HepG2 (cell line): ENCODE results near the gene UBALD1. TPM values are rescaled to one million over a fixed set of nuclear protein-coding genes. Genes with fewer than 3 reads are reported as not detected.

Source experiments
- AGO2 ChIP-seq: fragments of 200-400 bp; formaldehyde crosslinking; optimal IDR thresholded peaks from 2 replicates; pipeline ENCODE3; 2017; ENCODE audit warnings: mild to moderate bottlenecking, low read depth, low read length, moderate library complexity
- ARNT2 ChIP-seq: sonication (generic); formaldehyde crosslinking; IDR thresholded peaks from 2 replicates; pipeline ENCODE4 v1.8.0; 2022; ENCODE audit warnings: mild to moderate bottlenecking, low read depth, missing genetic modification reagents, moderate library complexity
- ATRX ChIP-seq: sonication (generic); formaldehyde crosslinking; IDR thresholded peaks from 2 replicates; pipeline ENCODE4 v1.4.0; 2020; ENCODE audit warnings: missing genetic modification reagents, borderline replicate concordance
- CENPT ChIP-seq: sonication (generic); formaldehyde crosslinking; IDR thresholded peaks from 2 replicates; pipeline ENCODE4 v1.8.0; 2022; ENCODE audit warnings: low read depth, mild to moderate bottlenecking, moderate library complexity, missing genetic modification reagents
- CHD4 ChIP-seq: fragments of 200-600 bp; sonication (generic); IDR thresholded peaks from 2 replicates; pipeline ENCODE4 v1.7.0; 2017; ENCODE audit warnings: mild to moderate bottlenecking, low read length, borderline replicate concordance
- ELF3 ChIP-seq: IDR thresholded peaks from 2 replicates; pipeline ENCODE4 v1.6.1; 2016; ENCODE audit warnings: missing genetic modification reagents, missing compliant biosample characterization
- FLYWCH1 ChIP-seq: sonication (generic); formaldehyde crosslinking; IDR thresholded peaks from 2 replicates; pipeline ENCODE4 v1.8.1; 2023; ENCODE audit warnings: mild to moderate bottlenecking, missing genetic modification reagents
- HDAC6 ChIP-seq: fragments of 200-600 bp; sonication (generic); IDR thresholded peaks from 2 replicates; pipeline ENCODE4 v1.7.0; 2017; ENCODE audit warnings: mild to moderate bottlenecking, antibody characterized with exemption, low read length, low read depth
- HNF1B ChIP-seq: sonication (generic); formaldehyde crosslinking; IDR thresholded peaks from 2 replicates; pipeline ENCODE4 v1.5.1; 2020; ENCODE audit warnings: mild to moderate bottlenecking, moderate library complexity, missing genetic modification reagents
- KMT2B ChIP-seq: IDR thresholded peaks from 2 replicates; pipeline ENCODE4 v1.6.1; 2016; ENCODE audit warnings: missing genetic modification reagents, missing compliant biosample characterization
- MAFG ChIP-seq: sonication (generic); formaldehyde crosslinking; IDR thresholded peaks from 2 replicates; pipeline ENCODE4 v1.5.1; 2020; ENCODE audit warnings: mild to moderate bottlenecking, missing genetic modification reagents
- NAIF1 ChIP-seq: sonication (generic); formaldehyde crosslinking; IDR thresholded peaks from 2 replicates; pipeline ENCODE4 v1.5.0; 2020; ENCODE audit warnings: mild to moderate bottlenecking, missing genetic modification reagents, borderline replicate concordance
- PBX2 ChIP-seq: IDR thresholded peaks from 2 replicates; pipeline ENCODE4 v1.6.1; 2016; ENCODE audit warnings: control low read depth
- SRSF4 ChIP-seq: fragments of 200-400 bp; formaldehyde crosslinking; IDR thresholded peaks from one replicate; pipeline ENCODE4 v1.6.1; 2018; ENCODE audit warnings: mild to moderate bottlenecking, low read depth, low read length, moderate library complexity; ENCODE audit not compliant: poor library complexity, severe bottlenecking
- STAG1 ChIP-seq: sonication (generic); formaldehyde crosslinking; IDR thresholded peaks from 2 replicates; pipeline ENCODE4 v1.4.0; 2020; ENCODE audit warnings: missing genetic modification reagents
- ZNF121 ChIP-seq: sonication (generic); formaldehyde crosslinking; IDR thresholded peaks from 2 replicates; pipeline ENCODE4 v1.5.0; 2020; ENCODE audit warnings: mild to moderate bottlenecking, missing genetic modification reagents
- ZNF230 ChIP-seq: sonication (generic); formaldehyde crosslinking; IDR thresholded peaks from 2 replicates; pipeline ENCODE4 v1.4.0; 2020; ENCODE audit warnings: mild to moderate bottlenecking, missing genetic modification reagents
- ZNF264 ChIP-seq: sonication (generic); formaldehyde crosslinking; IDR thresholded peaks from 2 replicates; pipeline ENCODE4 v1.4.0; 2020; ENCODE audit warnings: missing genetic modification reagents
- ZNF44 ChIP-seq: sonication (generic); formaldehyde crosslinking; IDR thresholded peaks from 2 replicates; pipeline ENCODE4 v1.5.1; 2020; ENCODE audit warnings: mild to moderate bottlenecking, missing genetic modification reagents
- ZNF629 ChIP-seq: sonication (generic); formaldehyde crosslinking; conservative IDR thresholded peaks from 2 replicates; pipeline ENCODE4 v1.5.0; 2020; ENCODE audit warnings: missing genetic modification reagents
- polyA plus RNA-seq, 8 experiments: library from polyadenylated mRNA; depleted of rRNA in 3 of 8; stranded (reverse) in 7 of 8; unstranded in 1 of 8; fragments of >200 nt; fragmentation: Illumina TruSeq in 4 of 8; extraction: Trizol in 4 of 8; gene quantifications; 2 replicates each; pipeline versions ENCODE4 v1.2.1 to v1.2.3, GENCODE V29; 2011 to 2016; ENCODE audit warnings: low read depth in 4 of 8, missing spikeins in 1 of 8, mixed read lengths in 1 of 8; ENCODE audit not compliant: insufficient read depth in 1 of 8
- total RNA-seq, 5 experiments: library from RNA; depleted of rRNA; stranded (reverse); fragments of >200 nt; fragmentation: Illumina TruSeq; extraction: Trizol; gene quantifications; 2 replicates each; pipeline ENCODE4 v1.2.3, GENCODE V29; 2016; ENCODE audit warnings: low read depth in 1 of 5
- TF ChIP-seq, protein P1 (sequence below): sonication (generic); formaldehyde crosslinking; IDR thresholded peaks from 2 replicates; pipeline ENCODE4 v1.8.1; 2023; ENCODE audit warnings: missing genetic modification reagents, inconsistent platforms, borderline replicate concordance
- TF ChIP-seq, protein P2 (sequence below): sonication (generic); formaldehyde crosslinking; IDR thresholded peaks from 2 replicates; pipeline ENCODE4 v1.4.0; 2020; ENCODE audit warnings: mild to moderate bottlenecking, missing genetic modification reagents
- TF ChIP-seq, protein P3 (sequence below): conservative IDR thresholded peaks from 2 replicates; pipeline ENCODE4 v1.6.1; 2018; ENCODE audit warnings: missing genetic modification reagents

The UBALD1 gene
- total and polyA plus RNA-seq, 2 of the 13 experiments (the other 11 are each of a cell fraction or from before 2014, with no cell fraction given) = 6.8 to 12.3 TPM

- TF ChIP-seq ZNF121 (CRISPR knock-in tag) (no peak), HDAC6 (no peak), ZNF629 (CRISPR knock-in tag) (peak; percentile 36), ARNT2 (CRISPR knock-in tag) (no peak; the same call in 1 of the 2 replicates), ZNF230 (CRISPR knock-in tag) (peak; percentile 33; the same call in 1 of the 2 replicates), ELF3 (CRISPR knock-in tag) (peak; percentile 42; the same call in 1 of the 2 replicates), NAIF1 (CRISPR knock-in tag) (no peak), ZNF44 (CRISPR knock-in tag) (no peak), ATRX (CRISPR knock-in tag) (no peak), PBX2 (CRISPR knock-in tag) (no peak), STAG1 (peak; percentile 69), CHD4 (no peak; the same call in 1 of the 2 replicates), HNF1B (CRISPR knock-in tag) (peak; percentile 82; the same call in 1 of the 2 replicates), ZNF264 (no peak), KMT2B (no peak), CENPT (CRISPR knock-in tag) (no peak), FLYWCH1 (CRISPR knock-in tag) (no peak), MAFG (no peak), AGO2 (no peak), SRSF4 (no peak)
- TF ChIP-seq, protein P1, sequence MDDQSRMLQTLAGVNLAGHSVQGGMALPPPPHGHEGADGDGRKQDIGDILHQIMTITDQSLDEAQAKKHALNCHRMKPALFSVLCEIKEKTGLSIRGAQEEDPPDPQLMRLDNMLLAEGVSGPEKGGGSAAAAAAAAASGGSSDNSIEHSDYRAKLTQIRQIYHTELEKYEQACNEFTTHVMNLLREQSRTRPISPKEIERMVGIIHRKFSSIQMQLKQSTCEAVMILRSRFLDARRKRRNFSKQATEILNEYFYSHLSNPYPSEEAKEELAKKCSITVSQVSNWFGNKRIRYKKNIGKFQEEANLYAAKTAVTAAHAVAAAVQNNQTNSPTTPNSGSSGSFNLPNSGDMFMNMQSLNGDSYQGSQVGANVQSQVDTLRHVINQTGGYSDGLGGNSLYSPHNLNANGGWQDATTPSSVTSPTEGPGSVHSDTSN (CRISPR knock-in tag) = no peak
- TF ChIP-seq, protein P2, sequence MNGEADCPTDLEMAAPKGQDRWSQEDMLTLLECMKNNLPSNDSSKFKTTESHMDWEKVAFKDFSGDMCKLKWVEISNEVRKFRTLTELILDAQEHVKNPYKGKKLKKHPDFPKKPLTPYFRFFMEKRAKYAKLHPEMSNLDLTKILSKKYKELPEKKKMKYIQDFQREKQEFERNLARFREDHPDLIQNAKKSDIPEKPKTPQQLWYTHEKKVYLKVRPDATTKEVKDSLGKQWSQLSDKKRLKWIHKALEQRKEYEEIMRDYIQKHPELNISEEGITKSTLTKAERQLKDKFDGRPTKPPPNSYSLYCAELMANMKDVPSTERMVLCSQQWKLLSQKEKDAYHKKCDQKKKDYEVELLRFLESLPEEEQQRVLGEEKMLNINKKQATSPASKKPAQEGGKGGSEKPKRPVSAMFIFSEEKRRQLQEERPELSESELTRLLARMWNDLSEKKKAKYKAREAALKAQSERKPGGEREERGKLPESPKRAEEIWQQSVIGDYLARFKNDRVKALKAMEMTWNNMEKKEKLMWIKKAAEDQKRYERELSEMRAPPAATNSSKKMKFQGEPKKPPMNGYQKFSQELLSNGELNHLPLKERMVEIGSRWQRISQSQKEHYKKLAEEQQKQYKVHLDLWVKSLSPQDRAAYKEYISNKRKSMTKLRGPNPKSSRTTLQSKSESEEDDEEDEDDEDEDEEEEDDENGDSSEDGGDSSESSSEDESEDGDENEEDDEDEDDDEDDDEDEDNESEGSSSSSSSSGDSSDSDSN (CRISPR knock-in tag) = no peak
- TF ChIP-seq, protein P3, sequence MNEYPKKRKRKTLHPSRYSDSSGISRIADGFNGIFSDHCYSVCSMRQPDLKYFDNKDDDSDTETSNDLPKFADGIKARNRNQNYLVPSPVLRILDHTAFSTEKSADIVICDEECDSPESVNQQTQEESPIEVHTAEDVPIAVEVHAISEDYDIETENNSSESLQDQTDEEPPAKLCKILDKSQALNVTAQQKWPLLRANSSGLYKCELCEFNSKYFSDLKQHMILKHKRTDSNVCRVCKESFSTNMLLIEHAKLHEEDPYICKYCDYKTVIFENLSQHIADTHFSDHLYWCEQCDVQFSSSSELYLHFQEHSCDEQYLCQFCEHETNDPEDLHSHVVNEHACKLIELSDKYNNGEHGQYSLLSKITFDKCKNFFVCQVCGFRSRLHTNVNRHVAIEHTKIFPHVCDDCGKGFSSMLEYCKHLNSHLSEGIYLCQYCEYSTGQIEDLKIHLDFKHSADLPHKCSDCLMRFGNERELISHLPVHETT = no peak
These were observed 9.5 kb upstream of the UBALD1 start, which contains the start of gene MGRN1 (continued) for GRCh38 chr16:4624015-4624826.
